Spinal cord (tissue), 10 donors: Measurements from ENCODE around the gene ATP10A. TPM values are rescaled to one million over a fixed set of nuclear protein-coding genes. Genes with fewer than 3 reads are reported as not detected.

Experiments
- DNase-seq, 6 donors: peaks; one replicate each; pipeline versions ENCODE4 v3.0.0 to v3.0.0-alpha.2; 2013 to 2015; ENCODE audit warnings: low spot score in 6 of 6, low read depth in 4 of 6
- H3K27ac ChIP-seq: one replicate; pipeline ENCODE4 v1.5.1; 2013; ENCODE audit warnings: low read depth, low read length, control low read depth
- H3K27me3 ChIP-seq: one replicate; pipeline ENCODE4 v1.6.1; 2013; ENCODE audit warnings: low read length; ENCODE audit not compliant: control insufficient read depth, insufficient read depth
- H3K36me3 ChIP-seq: one replicate; pipeline ENCODE4 v1.6.1; 2013; ENCODE audit warnings: low read length; ENCODE audit not compliant: control insufficient read depth, insufficient read depth
- H3K4me1 ChIP-seq: one replicate; pipeline ENCODE4 v1.6.1; 2013; ENCODE audit warnings: low read length; ENCODE audit not compliant: control insufficient read depth, insufficient read depth
- H3K4me3 ChIP-seq: one replicate; pipeline ENCODE4 v1.5.1; 2013; ENCODE audit warnings: low read depth, low read length, control low read depth
- H3K9me3 ChIP-seq: one replicate; pipeline ENCODE4 v1.6.1; 2013; ENCODE audit warnings: low read length; ENCODE audit not compliant: control insufficient read depth, insufficient read depth
- WGBS: methylation state at CpG from one replicate; pipeline ENCODE4 v1.1.5; 2013; ENCODE audit warnings: missing lambda C conversion rate; ENCODE audit not compliant: insufficient coverage; 5-methylcytosine and 5-hydroxymethylcytosine counted together
- polyA plus RNA-seq, 2 donors: library from polyadenylated mRNA; unstranded; fragments of 120-200 nt; gene quantifications; one replicate each; pipeline ENCODE4 v1.2.1, GENCODE V29; 2013; ENCODE audit not compliant: insufficient read length in 2 of 2
- total RNA-seq, 2 donors: library from RNA; depleted of rRNA in 1 of 2; stranded (reverse); fragments of 120-200 nt in 1 of 2; fragments of >200 nt in 1 of 2; gene quantifications; one replicate each; pipeline versions ENCODE4 v1.2.3 to v1.2.4, GENCODE V29; 2013 to 2014
- donor health status: healthy.

Gene ATP10A
- total and polyA plus RNA-seq, 4 donors: 3.6 to 5.4 (median 4.4) TPM

- Histone ChIP-seq H3K4me1 (peaks cover 16% of the 10 kb centered on the region), H3K27ac (no peak overlapping the region), H3K36me3 (peaks cover 3% of the 10 kb centered on the region), H3K4me3 (no peak overlapping the region), H3K9me3 (no peaks in the 10 kb centered on the region), H3K27me3 (peaks cover 1% of the 10 kb centered on the region)
- 91% methylated on average over 8 of the region's 8 CpGs for WGBS
- no peak for DNase-seq
Measured at GRCh38 chr15:25676070-25676469, 187.1 kb downstream of the ATP10A start.

DNA sequence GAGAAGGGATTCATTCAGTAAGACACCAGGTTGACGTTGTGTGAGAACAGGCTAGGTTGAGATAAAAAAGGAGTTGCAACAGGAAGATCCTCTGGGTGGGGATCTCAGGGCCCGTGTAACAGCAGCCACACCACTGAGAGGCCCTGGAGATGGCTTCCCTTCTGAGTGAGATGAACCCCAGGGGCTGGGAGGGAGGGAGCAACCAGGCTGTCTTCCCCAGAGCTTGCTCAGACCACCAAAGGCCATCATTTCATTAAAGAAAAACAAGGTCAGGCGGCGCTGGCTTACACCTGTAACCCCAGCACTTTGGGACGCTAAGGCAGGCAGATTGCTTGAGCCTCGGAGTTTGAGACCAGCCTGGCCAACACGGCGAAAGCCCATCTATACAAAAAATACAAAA is 187.7 kb downstream of the ATP10A start:
- H3K27ac ChIP-seq: no peak overlapping the region
- 86% methylated on average over 7 of the region's 8 CpGs for WGBS
- no peak for DNase-seq
- H3K36me3 ChIP-seq: peaks cover 3% of the 10 kb centered on the region
- no peaks in the 10 kb centered on the region for H3K9me3 ChIP-seq
- peaks cover 3% of the 10 kb centered on the region for H3K27me3 ChIP-seq
- no peak overlapping the region for H3K4me3 ChIP-seq
- H3K4me1 ChIP-seq: peaks cover 18% of the 10 kb centered on the region

GRCh38 chr15:25674913-25675312 is 188.2 kb downstream of the ATP10A start:
- Histone ChIP-seq H3K27me3 (peaks cover 3% of the 10 kb centered on the region), H3K4me1 (peaks cover 23% of the 10 kb centered on the region), H3K27ac (peak overlapping the region; percentile 13), H3K9me3 (no peaks in the 10 kb centered on the region), H3K36me3 (peaks cover 3% of the 10 kb centered on the region), H3K4me3 (no peak overlapping the region)
- DNase-seq: peak in 1 of 6 donors; percentile 69
- WGBS: 49% methylated on average over 10 of the region's 12 CpGs

DNA sequence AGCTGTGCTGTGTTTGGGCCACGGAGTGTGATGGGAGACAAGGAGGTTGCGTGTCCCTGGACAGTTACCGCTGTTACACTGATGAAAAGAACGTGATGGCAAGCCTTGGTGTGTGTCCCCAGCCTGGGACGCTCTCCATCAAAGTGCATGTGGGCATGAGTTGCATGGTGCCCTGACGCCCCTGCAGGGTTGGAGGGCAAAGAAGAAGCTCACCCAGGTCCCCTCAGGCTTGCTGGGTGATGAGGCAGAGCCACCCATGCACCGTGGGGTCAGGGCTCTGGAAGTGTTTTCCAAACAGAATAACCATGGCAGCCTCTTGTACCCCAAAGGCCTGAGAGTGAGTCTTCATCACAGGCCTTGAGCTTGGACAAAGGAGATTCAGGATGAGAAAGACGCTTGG is 189.2 kb downstream of the ATP10A start:
- no peaks in the 10 kb centered on the region for H3K9me3 ChIP-seq
- H3K4me1 ChIP-seq: peaks cover 26% of the 10 kb centered on the region
- no peak overlapping the region for H3K27ac ChIP-seq
- peaks cover 3% of the 10 kb centered on the region for H3K27me3 ChIP-seq
- no peak for DNase-seq
- no peaks in the 10 kb centered on the region for H3K36me3 ChIP-seq
- H3K4me3 ChIP-seq: no peak overlapping the region
- 89% methylated on average over 7 of the region's 8 CpGs for WGBS

DNA sequence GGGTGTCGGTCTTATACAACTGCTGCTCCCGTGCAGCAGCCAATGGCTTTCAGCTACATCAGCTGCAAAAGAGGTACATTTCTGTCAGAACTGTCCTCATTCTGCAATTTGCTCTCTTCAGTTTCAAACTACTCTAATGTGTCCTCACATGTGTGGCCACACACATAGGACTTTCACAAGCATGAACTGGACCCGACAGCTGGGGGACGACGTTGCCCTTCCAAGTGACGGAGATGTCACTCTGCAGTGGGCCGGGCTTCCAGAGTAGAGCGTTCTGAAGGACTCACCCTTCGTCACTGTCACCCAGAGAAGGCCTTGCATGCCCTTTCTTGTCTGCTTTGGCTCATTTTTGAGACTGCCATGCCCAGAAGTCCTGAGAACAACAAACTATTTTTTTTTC is 189.8 kb downstream of the ATP10A start:
- no peak for DNase-seq
- H3K27me3 ChIP-seq: peaks cover 3% of the 10 kb centered on the region
- no peak overlapping the region for H3K4me3 ChIP-seq
- no peak overlapping the region for H3K27ac ChIP-seq
- H3K36me3 ChIP-seq: no peaks in the 10 kb centered on the region
- H3K4me1 ChIP-seq: peaks cover 29% of the 10 kb centered on the region
- 87% methylated on average over 9 of the region's 9 CpGs for WGBS
- H3K9me3 ChIP-seq: no peaks in the 10 kb centered on the region

DNA sequence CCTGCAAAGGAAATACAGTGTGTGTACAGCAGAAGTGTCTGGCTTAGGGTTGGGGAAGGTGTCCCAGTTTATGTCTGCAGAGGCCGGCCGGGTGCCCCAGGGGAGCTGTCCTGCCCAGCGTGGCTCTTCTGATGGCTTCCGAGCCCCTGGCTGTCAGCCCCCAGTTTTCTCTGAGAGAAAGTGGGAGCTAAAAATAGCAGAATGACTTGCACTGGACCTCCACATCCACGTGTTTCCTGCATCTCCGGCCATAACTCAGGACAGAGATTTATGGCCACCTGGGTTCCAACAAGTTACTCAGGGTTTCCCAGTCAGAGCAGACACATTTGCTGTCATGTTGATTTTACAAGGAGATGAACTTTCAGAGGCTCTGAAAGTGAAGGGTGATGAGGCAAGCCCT is 192.0 kb downstream of the ATP10A start:
- Histone ChIP-seq H3K27me3 (peaks cover 3% of the 10 kb centered on the region), H3K9me3 (no peaks in the 10 kb centered on the region), H3K36me3 (no peaks in the 10 kb centered on the region), H3K4me1 (peaks cover 32% of the 10 kb centered on the region), H3K4me3 (no peak overlapping the region), H3K27ac (no peak overlapping the region)
- WGBS: 28% methylated on average over 6 of the region's 6 CpGs
- DNase-seq: peak in 2 of 6 donors; percentile 32 to 53

DNA sequence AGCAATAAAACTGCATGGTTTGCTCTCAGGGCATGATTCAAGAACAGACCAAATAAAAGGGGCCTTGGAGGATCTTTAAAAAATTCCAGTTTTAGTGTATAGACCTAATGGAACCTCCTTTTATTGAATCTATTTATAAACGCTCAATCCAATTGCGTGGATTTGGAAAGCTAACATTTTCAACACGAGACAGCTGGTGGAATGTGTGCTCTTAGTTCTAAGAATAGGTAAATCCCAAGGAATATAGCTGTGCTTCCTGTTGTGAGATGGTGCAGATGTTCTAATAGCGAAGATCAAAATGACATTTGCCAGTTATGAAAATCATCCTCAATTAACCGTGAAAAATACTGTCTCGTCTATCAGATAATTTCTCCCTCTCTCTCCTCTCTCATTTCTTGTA is 192.5 kb downstream of the ATP10A start:
- H3K4me1 ChIP-seq: peaks cover 32% of the 10 kb centered on the region
- no peak overlapping the region for H3K27ac ChIP-seq
- no peaks in the 10 kb centered on the region for H3K9me3 ChIP-seq
- H3K27me3 ChIP-seq: peaks cover 3% of the 10 kb centered on the region
- no CpG with 5 or more reads among the region's 6 CpGs for WGBS
- DNase-seq: peak in 2 of 6 donors; percentile 38 to 79
- no peak overlapping the region for H3K4me3 ChIP-seq
- H3K36me3 ChIP-seq: no peaks in the 10 kb centered on the region

GRCh38 chr15:25670025-25670554 is 193.0 kb downstream of the ATP10A start:
- Histone ChIP-seq H3K4me1 (peaks cover 32% of the 10 kb centered on the region), H3K27ac (peak overlapping the region; percentile 25), H3K27me3 (peaks cover 3% of the 10 kb centered on the region), H3K4me3 (no peak overlapping the region), H3K9me3 (no peaks in the 10 kb centered on the region), H3K36me3 (no peaks in the 10 kb centered on the region)
- DNase-seq: peak in 5 of 6 donors; percentile 42 to 94 (median 56)
- 6% methylated on average over 12 of the region's 15 CpGs for WGBS

GRCh38 chr15:25668901-25669300 is 194.2 kb downstream of the ATP10A start:
- peaks cover 24% of the 10 kb centered on the region for H3K4me1 ChIP-seq
- peaks cover 3% of the 10 kb centered on the region for H3K27me3 ChIP-seq
- no peaks in the 10 kb centered on the region for H3K36me3 ChIP-seq
- peak in 1 of 6 donors; percentile 12 for DNase-seq
- WGBS: 74% methylated on average over 3 of the region's 4 CpGs
- no peaks in the 10 kb centered on the region for H3K9me3 ChIP-seq
- no peak overlapping the region for H3K27ac ChIP-seq
- no peak overlapping the region for H3K4me3 ChIP-seq

- Histone ChIP-seq H3K9me3 (no peaks in the 10 kb centered on the region), H3K36me3 (no peaks in the 10 kb centered on the region), H3K4me3 (no peak overlapping the region), H3K4me1 (peaks cover 20% of the 10 kb centered on the region), H3K27ac (no peak overlapping the region), H3K27me3 (peaks cover 3% of the 10 kb centered on the region)
- WGBS: 68% methylated on average over 11 of the region's 11 CpGs
- DNase-seq: peak in 1 of 6 donors; percentile 79
Measured at GRCh38 chr15:25668236-25668795, 194.8 kb downstream of the ATP10A start.
